OCI-LY7 (cell line): Measurements from ENCODE around the gene FBXO31.

Experiments used
- CTCF ChIP-seq: fragments of 200-600 bp; sonication (generic); conservative IDR thresholded peaks from 2 replicates; pipeline ENCODE4 v1.5.1; 2014; ENCODE audit warnings: mild to moderate bottlenecking, antibody characterized with exemption, low read length, moderate library complexity, mixed read lengths
- EZH2phosphoT487 ChIP-seq: fragments of 200-600 bp; sonication (generic); IDR thresholded peaks from 2 replicates; pipeline ENCODE4 v1.6.1; 2018; ENCODE audit warnings: low read depth, borderline replicate concordance, mild to moderate bottlenecking, mixed run types, antibody characterized with exemption, low read length, moderate library complexity, mixed read lengths

DNA sequence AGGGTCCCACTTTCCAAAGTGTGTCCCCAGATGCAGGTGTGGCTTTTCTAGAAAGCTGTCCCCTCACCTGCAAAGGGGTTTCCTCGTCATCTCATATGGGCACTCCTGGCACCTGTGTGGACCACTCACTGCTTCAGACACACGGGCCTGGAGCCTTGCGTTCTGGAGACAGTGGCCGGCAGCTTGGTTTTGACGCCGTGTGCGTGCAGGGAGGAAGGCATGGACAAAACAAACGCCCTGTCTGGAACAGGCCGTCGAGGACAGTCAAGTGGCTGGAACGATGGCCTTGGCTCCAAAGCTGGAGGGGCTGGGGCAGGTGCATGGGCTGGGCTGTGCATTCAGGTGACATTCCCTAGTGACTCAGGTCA lies 53.3 kb downstream of the FBXO31 start:
- TF ChIP-seq CTCF, result no peak
- no peak for TF ChIP-seq EZH2phosphoT487
